Measurements from ENCODE around the gene DDX39A. TPM values are rescaled to one million over a fixed set of nuclear protein-coding genes. Genes with fewer than 3 reads are reported as not detected.
"Not testable (repeated sequence)": the region's sequence is repeated elsewhere in the genome, so short reads cannot be mapped to it uniquely, and the experiment has no call there.

The DDX39A gene
- polyA plus RNA-seq, 2 of the 4 experiments (the other 2 are of a cell fraction) = 59.0 to 118 TPM

- no peak for TF ChIP-seq EHMT2 (IDR thresholded peaks at IDR 0.05; ENCODE audit: low read depth)
- no peak for TF ChIP-seq RFX5 (IDR thresholded peaks at IDR 0.05)
Observed at GRCh38 chr19:14405758-14406644, 13.1 kb downstream of the DDX39A start (continued).

GRCh38 chr19:14405380-14405757 is 13.8 kb downstream of the DDX39A start:
- DNase-seq (ENCODE audit: low read depth in 1 of 2, low spot score in 1 of 2) (no peak), FAIRE-seq (no peak), ATAC-seq (no peak)
- WGBS (ENCODE audit: missing lambda C conversion rate) = 93% methylated on average over 6 of the region's 6 CpGs
- CTCF ChIA-PET = interaction anchor here (0.5 to 3.9 kb wide), 16 partner anchors 11 to 321 kb away, joined by 3 to 22 read pairs (median 5); partner anchors contain the start of genes ADGRE5 and ASF1B
- no peak overlapping the region for H3K4me3 ChIP-seq
- no peaks in the 10 kb centered on the region for H3K9me3 ChIP-seq
- H3K4me2 ChIP-seq = no peak overlapping the region
- TF ChIP-seq JUN (IDR thresholded peaks at IDR 0.05) (no peak), POLR2A (IDR thresholded peaks at IDR 0.05; ENCODE audit: low read length) (no peak), ELK1 (IDR thresholded peaks at IDR 0.05; ENCODE audit: low read depth, low read length) (no peak), CTCF (IDR thresholded peaks at IDR 0.05) (no peak), ZNF302 (CRISPR knock-in tag; IDR thresholded peaks at IDR 0.05) (no peak), RAD21 (conservative IDR thresholded peaks at IDR 0.05 in 1 of 2, IDR thresholded peaks at IDR 0.05 in 1 of 2) (no peak), HEYL (CRISPR knock-in tag; IDR thresholded peaks at IDR 0.05) (no peak), E2F6 (IDR thresholded peaks at IDR 0.05; ENCODE audit: borderline replicate concordance, low read depth) (no peak), FOSL2 (IDR thresholded peaks at IDR 0.05) (no peak), FOSL2 (CRISPR knock-in tag; IDR thresholded peaks at IDR 0.05) (no peak), SMC3 (IDR thresholded peaks at IDR 0.05) (no peak), CBX2 (IDR thresholded peaks at IDR 0.05; ENCODE audit: borderline replicate concordance, low read depth) (no peak), PHF8 (IDR thresholded peaks at IDR 0.05; ENCODE audit: borderline replicate concordance, low read depth) (no peak), HOXA7 (CRISPR knock-in tag; IDR thresholded peaks at IDR 0.05) (no peak)
- POLR2A ChIA-PET = no interaction called here
- H3K4me1 ChIP-seq = no peaks in the 10 kb centered on the region
- H3K27ac ChIP-seq = no peak overlapping the region; a peak in 1 of 6 replicates

- ChIA-PET POLR2A (interaction anchor here (0.6 kb wide), 1 partner anchor 41 kb away, joined by 3 read pairs; no protein-coding TSS in a partner anchor), CTCF (interaction anchor here (3.0 to 3.9 kb wide), 3 partner anchors 40 to 267 kb away, joined by 12 to 22 read pairs (median 22); partner anchors contain the start of gene ASF1B)
- no peak overlapping the region for H3K4me3 ChIP-seq
- H3K4me2 ChIP-seq = no peak overlapping the region
- ATAC-seq (no peak), FAIRE-seq (no peak), DNase-seq (ENCODE audit: low read depth in 1 of 2, low spot score in 1 of 2) (no peak)
- TF ChIP-seq BHLHE40 (IDR thresholded peaks at IDR 0.05; ENCODE audit: low read depth, low read length) (no peak), PHF8 (IDR thresholded peaks at IDR 0.05; ENCODE audit: borderline replicate concordance, low read depth) (no peak), MAX (IDR thresholded peaks at IDR 0.05) (no peak)
- no peak overlapping the region for H3K27ac ChIP-seq
- no peaks in the 10 kb centered on the region for H3K4me1 ChIP-seq
- WGBS (ENCODE audit: missing lambda C conversion rate) = 100% methylated on average over 4 of the region's 9 CpGs
- H3K9me3 ChIP-seq = no peaks in the 10 kb centered on the region
Observed at GRCh38 chr19:14404312-14404711, 14.8 kb downstream of the DDX39A start.

- H3K4me3 ChIP-seq, FAIRE-seq, CTCF ChIA-PET: not testable (repeated sequence)
Observed at GRCh38 chr19:14403145-14403930, 15.8 kb downstream of the DDX39A start.

More at GRCh38 chr19:14403145-14403930, 15.8 kb downstream of the DDX39A start:
- POLR2A ChIA-PET; ATAC-seq; H3K4me2 ChIP-seq; H3K4me1 ChIP-seq; H3K9me3 ChIP-seq; DNase-seq (ENCODE audit: low read depth in 1 of 2, low spot score in 1 of 2); H3K27ac ChIP-seq: not testable (repeated sequence)
- 93% methylated on average over 15 of the region's 15 CpGs for WGBS (ENCODE audit: missing lambda C conversion rate)
